Measurements from ENCODE around the gene TNFSF15.

- TF ChIP-seq TAF1 (IDR thresholded peaks at IDR 0.05; ENCODE audit: borderline replicate concordance, low read depth, low read length) (no peak), POLR2AphosphoS5 (IDR thresholded peaks at IDR 0.05; ENCODE audit: low read depth, low read length) (no peak)
These were observed 18.3 kb upstream of the TNFSF15 start for GRCh38 chr9:114824110-114824509.
